ENCODE measurements around the gene DHRSX. TPM values are rescaled to one million over a fixed set of nuclear protein-coding genes. Genes with fewer than 3 reads are reported as not detected.

DHRSX gene
- total RNA-seq, 4 donors from 2014 or later: 19.6 to 22.4 (median 21.0) TPM

GRCh38 chrX:2495595-2495994 lies 5.2 kb downstream of the DHRSX start:
- Histone ChIP-seq H3K4me3 (no peak overlapping the region), H3K36me3 (peaks cover 3 to 14% (median 5%) of the 10 kb centered on the region in 4 donors), H3K4me1 (peaks cover 24 to 55% (median 47%) of the 10 kb centered on the region in 4 donors), H3K9me3 (no peaks in the 10 kb centered on the region), H3K27ac (replicated peaks in 1 of 4) (no peak overlapping the region), H3K27me3 (no peaks in the 10 kb centered on the region)
- WGBS: 89% methylated on average over 14 of the region's 14 CpGs
- intact Hi-C loops (cut with DNase I): loop anchor here (10.0 kb wide), 1 partner anchor 901 kb away; the partner anchor contains the start of gene AKAP17A
- TF ChIP-seq POLR2A (IDR thresholded peaks at IDR 0.05; ENCODE audit: low read depth): no peak
- TF ChIP-seq EP300 (IDR thresholded peaks at IDR 0.05): no peak
- TF ChIP-seq, protein P1, sequence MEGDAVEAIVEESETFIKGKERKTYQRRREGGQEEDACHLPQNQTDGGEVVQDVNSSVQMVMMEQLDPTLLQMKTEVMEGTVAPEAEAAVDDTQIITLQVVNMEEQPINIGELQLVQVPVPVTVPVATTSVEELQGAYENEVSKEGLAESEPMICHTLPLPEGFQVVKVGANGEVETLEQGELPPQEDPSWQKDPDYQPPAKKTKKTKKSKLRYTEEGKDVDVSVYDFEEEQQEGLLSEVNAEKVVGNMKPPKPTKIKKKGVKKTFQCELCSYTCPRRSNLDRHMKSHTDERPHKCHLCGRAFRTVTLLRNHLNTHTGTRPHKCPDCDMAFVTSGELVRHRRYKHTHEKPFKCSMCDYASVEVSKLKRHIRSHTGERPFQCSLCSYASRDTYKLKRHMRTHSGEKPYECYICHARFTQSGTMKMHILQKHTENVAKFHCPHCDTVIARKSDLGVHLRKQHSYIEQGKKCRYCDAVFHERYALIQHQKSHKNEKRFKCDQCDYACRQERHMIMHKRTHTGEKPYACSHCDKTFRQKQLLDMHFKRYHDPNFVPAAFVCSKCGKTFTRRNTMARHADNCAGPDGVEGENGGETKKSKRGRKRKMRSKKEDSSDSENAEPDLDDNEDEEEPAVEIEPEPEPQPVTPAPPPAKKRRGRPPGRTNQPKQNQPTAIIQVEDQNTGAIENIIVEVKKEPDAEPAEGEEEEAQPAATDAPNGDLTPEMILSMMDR (IDR thresholded peaks at IDR 0.05): no peak
- DNase-seq (ENCODE audit: extremely low spot score): no peak

DNA sequence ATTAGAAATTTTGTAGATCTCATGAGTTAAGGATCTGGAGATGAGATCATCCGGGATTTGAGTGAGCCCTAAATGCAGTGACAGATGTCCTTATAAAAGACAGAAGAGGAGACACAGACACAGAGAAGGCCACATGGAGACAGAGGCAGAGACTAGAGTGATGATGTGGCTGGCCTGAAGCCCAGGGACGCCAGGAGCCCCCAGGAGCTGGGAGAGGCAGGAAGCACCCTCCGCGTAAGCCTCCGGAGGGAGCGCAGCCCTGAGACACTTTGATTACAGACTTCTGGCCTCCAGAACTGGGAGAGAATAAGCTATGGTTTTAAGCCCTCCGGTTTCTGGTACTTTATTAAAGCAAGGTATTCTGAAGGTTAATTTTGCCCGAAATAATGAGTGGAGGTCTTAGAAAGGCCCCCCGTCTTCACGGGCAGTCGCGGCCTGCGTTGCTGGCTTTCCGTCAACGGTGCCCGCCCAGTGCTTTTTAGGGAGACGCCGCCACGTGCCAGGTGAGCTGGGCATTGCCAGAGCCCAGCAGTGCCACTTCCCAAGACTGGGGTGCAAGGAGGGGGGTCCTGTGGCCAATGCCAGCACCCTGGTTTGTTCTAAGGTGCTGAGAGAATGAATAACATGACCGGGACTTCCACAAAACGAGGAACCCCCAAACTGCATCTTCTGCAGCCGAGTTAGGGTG lies 8.1 kb downstream of the DHRSX start:
- no peaks in the 10 kb centered on the region for H3K27me3 ChIP-seq
- DNase-seq (ENCODE audit: extremely low spot score): no peak
- peaks cover 29 to 43% (median 33%) of the 10 kb centered on the region in 4 donors for H3K36me3 ChIP-seq
- no peak overlapping the region for H3K27ac ChIP-seq (replicated peaks in 1 of 4)
- no peak for TF ChIP-seq EP300 (IDR thresholded peaks at IDR 0.05)
- TF ChIP-seq POLR2AphosphoS5 (IDR thresholded peaks at IDR 0.05): no peak
- no peak for TF ChIP-seq POLR2A (IDR thresholded peaks at IDR 0.05; ENCODE audit: low read depth)
- TF ChIP-seq, protein P1 (IDR thresholded peaks at IDR 0.05): no peak
- H3K4me1 ChIP-seq: peaks cover 10 to 31% (median 22%) of the 10 kb centered on the region in 4 donors
- intact Hi-C loops (cut with DNase I): loop anchor here (10.0 kb wide), 1 partner anchor 898 kb away; the partner anchor contains the start of gene AKAP17A
- no peaks in the 10 kb centered on the region for H3K9me3 ChIP-seq
- 86% methylated on average over 19 of the region's 22 CpGs for WGBS
- H3K4me3 ChIP-seq: no peak overlapping the region

GRCh38 chrX:2490634-2491033 lies 10.1 kb downstream of the DHRSX start:
- 96% methylated on average over 18 of the region's 22 CpGs for WGBS
- H3K9me3 ChIP-seq: no peaks in the 10 kb centered on the region
- H3K27me3 ChIP-seq: no peaks in the 10 kb centered on the region
- H3K27ac ChIP-seq (replicated peaks in 1 of 4): no peak overlapping the region
- no peak overlapping the region for H3K4me3 ChIP-seq
- peaks cover 35 to 55% (median 46%) of the 10 kb centered on the region in 4 donors for H3K36me3 ChIP-seq
- H3K4me1 ChIP-seq: peaks cover 0 to 21% (median 20%) of the 10 kb centered on the region in 4 donors
- intact Hi-C loops (cut with DNase I): loop anchor here (10.0 kb wide), 1 partner anchor 896 kb away; the partner anchor contains the start of gene AKAP17A
- DNase-seq (ENCODE audit: extremely low spot score): no peak
- TF ChIP-seq, protein P1 (IDR thresholded peaks at IDR 0.05): no peak
- TF ChIP-seq POLR2A (IDR thresholded peaks at IDR 0.05; ENCODE audit: low read depth) (no peak), EP300 (IDR thresholded peaks at IDR 0.05) (no peak), POLR2AphosphoS5 (IDR thresholded peaks at IDR 0.05) (no peak)

DNA sequence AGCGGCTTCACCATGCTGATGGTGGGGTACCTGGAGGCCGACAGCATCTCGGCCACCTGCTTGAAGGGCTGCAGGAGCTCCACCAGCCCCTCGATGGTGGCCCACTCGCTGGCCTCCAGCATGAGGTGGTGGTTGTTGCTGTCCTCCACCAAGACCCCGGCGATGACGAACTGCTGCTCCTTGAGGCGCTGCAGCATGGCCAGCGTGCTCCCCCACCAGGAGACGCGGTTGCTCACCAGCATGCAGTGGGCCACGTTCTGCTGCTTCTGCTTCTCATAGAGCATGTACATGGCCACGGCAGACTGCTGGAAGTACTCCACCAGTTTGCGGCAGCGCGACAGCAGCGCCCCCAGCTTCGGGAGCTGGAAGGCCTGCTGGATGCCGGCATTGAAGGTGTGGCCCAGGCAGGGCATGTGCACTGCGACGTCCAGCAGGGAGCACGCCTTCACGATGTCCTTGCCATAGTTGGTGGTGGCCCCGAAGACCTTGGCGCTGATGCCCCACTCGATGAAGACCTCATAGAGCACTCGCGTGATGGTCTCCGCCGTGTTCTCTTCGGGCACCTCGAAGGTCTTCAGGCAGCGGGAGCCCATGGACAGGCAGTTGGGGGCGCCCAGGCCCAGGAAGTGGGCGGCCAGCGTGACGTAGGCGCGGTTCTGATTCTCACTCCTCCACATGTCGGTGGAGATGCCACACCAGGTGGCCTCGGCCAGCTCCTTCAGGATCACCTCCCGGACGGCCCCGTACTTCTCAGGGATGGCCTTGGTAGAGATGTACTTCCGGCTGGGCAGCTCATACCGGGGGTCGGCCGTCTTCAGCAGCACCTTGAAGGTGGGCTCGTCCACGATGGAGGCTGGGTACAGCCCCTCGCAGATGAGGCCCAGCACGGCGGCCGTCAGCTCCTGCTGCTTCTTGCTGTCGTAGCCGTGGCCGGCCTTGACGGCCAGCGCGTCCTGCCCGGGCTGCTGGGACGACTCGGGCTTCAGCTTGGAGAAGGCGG lies 11.0 kb downstream of the DHRSX start:
- intact Hi-C loops (cut with DNase I): loop anchor here (10.0 kb wide), 1 partner anchor 895 kb away; the partner anchor contains the start of gene AKAP17A
- Histone ChIP-seq H3K4me3 (no peak overlapping the region), H3K9me3 (no peaks in the 10 kb centered on the region), H3K4me1 (peaks cover 0 to 28% (median 24%) of the 10 kb centered on the region in 4 donors), H3K27ac (replicated peaks in 1 of 4) (no peak overlapping the region), H3K36me3 (peaks cover 35 to 51% (median 45%) of the 10 kb centered on the region in 4 donors), H3K27me3 (no peaks in the 10 kb centered on the region)
- TF ChIP-seq POLR2A (IDR thresholded peaks at IDR 0.05; ENCODE audit: low read depth): no peak
- TF ChIP-seq POLR2AphosphoS5 (IDR thresholded peaks at IDR 0.05): no peak
- TF ChIP-seq, protein P1 (IDR thresholded peaks at IDR 0.05): no peak
- TF ChIP-seq EP300 (IDR thresholded peaks at IDR 0.05): no peak
- no peak for DNase-seq (ENCODE audit: extremely low spot score)
- 97% methylated on average over 42 of the region's 65 CpGs for WGBS

All from esophagus muscularis mucosa (tissue), 4 donors.